ENCODE measurements around the gene RFTN1. TPM values are rescaled to one million over a fixed set of nuclear protein-coding genes. Genes with fewer than 3 reads are reported as not detected.
A peak's percentile ranks its signal among the peaks of the same experiment; 100 is the strongest.
"Not testable (repeated sequence)": the region's sequence is repeated elsewhere in the genome, so short reads cannot be mapped to it uniquely, and the experiment has no call there.

Gene RFTN1
- total RNA-seq, 4 donors from 2014 or later, result 10.3 to 26.9 (median 22.3) TPM

GRCh38 chr3:16311960-16312451, 201.5 kb downstream of the RFTN1 start:
- Histone ChIP-seq H3K36me3 (peaks cover 21% of the 10 kb centered on the region), H3K27ac (peak overlapping the region; percentile 32), H3K27me3 (no peaks in the 10 kb centered on the region), H3K9me3 (no peaks in the 10 kb centered on the region), H3K4me3 (no peak overlapping the region), H3K4me1 (peaks cover 23% of the 10 kb centered on the region)
- 54% methylated on average over 6 of the region's 6 CpGs for WGBS
- no peak for DNase-seq (ENCODE audit: low spot score in 2 of 2)
- TF ChIP-seq POLR2AphosphoS5 (IDR thresholded peaks at IDR 0.05), result no peak
- TF ChIP-seq CTCF (IDR thresholded peaks at IDR 0.05), result no peak
- no peak for TF ChIP-seq EP300 (IDR thresholded peaks at IDR 0.05)
- TF ChIP-seq POLR2A (IDR thresholded peaks at IDR 0.05), result no peak

GRCh38 chr3:16310486-16310885, 203.0 kb downstream of the RFTN1 start:
- not testable (repeated sequence) for H3K9me3 ChIP-seq; H3K27ac ChIP-seq; H3K4me3 ChIP-seq; H3K27me3 ChIP-seq; DNase-seq (ENCODE audit: low spot score in 2 of 2); H3K36me3 ChIP-seq
- peaks cover 23% of the 10 kb centered on the region for H3K4me1 ChIP-seq
- 91% methylated on average over 7 of the region's 7 CpGs for WGBS

- no peak for DNase-seq (ENCODE audit: low spot score in 2 of 2)
- WGBS, result 60% methylated on average over 2 of the region's 2 CpGs
- Histone ChIP-seq H3K4me1 (peaks cover 23% of the 10 kb centered on the region), H3K36me3 (peaks cover 9% of the 10 kb centered on the region), H3K27me3 (no peaks in the 10 kb centered on the region), H3K9me3 (no peaks in the 10 kb centered on the region), H3K27ac (no peak overlapping the region), H3K4me3 (no peak overlapping the region)
- TF ChIP-seq POLR2A (IDR thresholded peaks at IDR 0.05) (no peak), CTCF (IDR thresholded peaks at IDR 0.05) (no peak), POLR2AphosphoS5 (IDR thresholded peaks at IDR 0.05) (no peak), EP300 (IDR thresholded peaks at IDR 0.05) (no peak)
Measured at GRCh38 chr3:16309558-16309957, 203.9 kb downstream of the RFTN1 start.

- H3K9me3 ChIP-seq, result no peaks in the 10 kb centered on the region
- H3K4me3 ChIP-seq, result no peak overlapping the region
- no peaks in the 10 kb centered on the region for H3K27me3 ChIP-seq
- no peak overlapping the region for H3K27ac ChIP-seq
- TF ChIP-seq CTCF (IDR thresholded peaks at IDR 0.05) (no peak), POLR2AphosphoS5 (IDR thresholded peaks at IDR 0.05) (no peak), EP300 (IDR thresholded peaks at IDR 0.05) (no peak), POLR2A (IDR thresholded peaks at IDR 0.05) (no peak)
- peaks cover 7% of the 10 kb centered on the region for H3K36me3 ChIP-seq
- peaks cover 26% of the 10 kb centered on the region for H3K4me1 ChIP-seq
- no peak for DNase-seq (ENCODE audit: low spot score in 2 of 2)
- 97% methylated on average over 1 of the region's 1 CpG for WGBS
Measured at GRCh38 chr3:16308727-16309126, 204.8 kb downstream of the RFTN1 start.

GRCh38 chr3:16307832-16308531, 205.5 kb downstream of the RFTN1 start:
- H3K36me3 ChIP-seq, result no peaks in the 10 kb centered on the region
- 91% methylated on average over 5 of the region's 5 CpGs for WGBS
- peaks cover 29% of the 10 kb centered on the region for H3K4me1 ChIP-seq
- no peak overlapping the region for H3K27ac ChIP-seq
- no peak for DNase-seq (ENCODE audit: low spot score in 2 of 2)
- H3K9me3 ChIP-seq, result no peaks in the 10 kb centered on the region
- no peak overlapping the region for H3K4me3 ChIP-seq
- TF ChIP-seq POLR2AphosphoS5 (IDR thresholded peaks at IDR 0.05) (no peak), EP300 (IDR thresholded peaks at IDR 0.05) (no peak), CTCF (IDR thresholded peaks at IDR 0.05) (no peak), POLR2A (IDR thresholded peaks at IDR 0.05) (no peak)
- H3K27me3 ChIP-seq, result no peaks in the 10 kb centered on the region

Data from suprapubic skin (tissue), 4 donors.